Prostate gland (tissue), 2 donors: Measurements from ENCODE around the gene U2AF2. TPM values are rescaled to one million over a fixed set of nuclear protein-coding genes. Genes with fewer than 3 reads are reported as not detected.

Experiments used
- DNase-seq: peaks from one replicate; pipeline ENCODE4 v3.0.0-alpha.2; 2019; ENCODE audit warnings: low spot score
- H3K27ac ChIP-seq, 2 donors: fragments of 200-600 bp; sonication (generic); 2 replicates each; pipeline ENCODE4 v1.5.1; 2017 to 2019
- H3K27me3 ChIP-seq: fragments of 200-600 bp; sonication (generic); replicated peaks from 2 replicates; pipeline ENCODE4 v1.5.1; 2019; ENCODE audit not compliant: insufficient read depth
- H3K36me3 ChIP-seq, 2 donors: fragments of 200-600 bp; sonication (generic); 1 replicate in 1 of 2; 2 replicates in 1 of 2; pipeline versions ENCODE4 v1.5.1 to v1.8.1; 2017 to 2019
- H3K4me1 ChIP-seq: fragments of 200-600 bp; sonication (generic); replicated peaks from 2 replicates; pipeline ENCODE4 v1.5.1; 2019
- H3K4me3 ChIP-seq, 2 donors: fragments of 200-600 bp; sonication (generic); 2 replicates each; pipeline ENCODE4 v1.5.1; 2017 to 2019
- H3K9me3 ChIP-seq: fragments of 200-600 bp; sonication (generic); 2 replicates; pipeline ENCODE4 v1.5.1; 2017
- POLR2A ChIP-seq: fragments of 450-650 bp; IDR thresholded peaks from one replicate; pipeline ENCODE4 v1.6.1; 2016; ENCODE audit warnings: antibody characterized with exemption, mild to moderate bottlenecking
- POLR2AphosphoS5 ChIP-seq: sonication (generic); formaldehyde crosslinking; IDR thresholded peaks from one replicate; pipeline ENCODE4 v1.6.1; 2017; ENCODE audit warnings: antibody characterized with exemption
- WGBS: methylation state at CpG from one replicate; pipeline ENCODE4 v1.1.5; 2018; 5-methylcytosine and 5-hydroxymethylcytosine counted together
- intact Hi-C: fragments of 100-400 bp; cut with DNase I; formaldehyde crosslinking; loops from one replicate; pipeline ENCODE4 v1.14.2; 2022
- total RNA-seq, 2 donors: library from RNA; depleted of rRNA; stranded (reverse); fragments of >200 nt; gene quantifications; one replicate each; pipeline ENCODE4 v1.1.0, GENCODE V29; 2016
- TF ChIP-seq, protein P1 (sequence below), 4 experiments: fragments of 200-600 bp in 2 of 4; fragments of 450-650 bp in 2 of 4; sonication (generic) in 2 of 4; IDR thresholded peaks; 1 replicate in 3 of 4; 2 replicates in 1 of 4; pipeline ENCODE4 v1.5.1; 2016 to 2019; ENCODE audit warnings: antibody characterized with exemption in 4 of 4, mild to moderate bottlenecking in 2 of 4, moderate library complexity in 2 of 4

U2AF2 gene
- total RNA-seq, 2 donors from 2014 or later: 99.2 to 224 TPM

DNA sequence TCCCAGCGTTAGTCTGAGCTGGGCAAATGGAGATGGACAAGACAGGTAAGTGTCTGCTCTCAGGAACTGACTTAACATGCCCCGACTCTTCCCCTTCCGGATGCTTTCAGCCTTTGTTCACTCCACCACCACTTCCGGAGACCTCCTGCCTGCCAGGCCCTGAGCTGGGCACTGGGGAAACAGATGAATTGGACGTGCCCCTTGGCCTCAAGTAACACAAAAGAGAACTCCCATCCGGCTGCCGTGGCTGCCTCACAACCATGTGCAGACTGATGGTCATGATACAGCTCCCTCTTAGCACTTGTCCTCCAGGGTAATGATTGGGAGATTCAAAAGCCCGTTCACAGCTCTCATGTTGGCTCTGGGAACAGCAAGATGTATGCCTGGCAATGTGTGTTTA lies 37.4 kb upstream of the U2AF2 start:
- TF ChIP-seq POLR2AphosphoS5 (no peak), POLR2A (no peak)
- TF ChIP-seq, protein P1, sequence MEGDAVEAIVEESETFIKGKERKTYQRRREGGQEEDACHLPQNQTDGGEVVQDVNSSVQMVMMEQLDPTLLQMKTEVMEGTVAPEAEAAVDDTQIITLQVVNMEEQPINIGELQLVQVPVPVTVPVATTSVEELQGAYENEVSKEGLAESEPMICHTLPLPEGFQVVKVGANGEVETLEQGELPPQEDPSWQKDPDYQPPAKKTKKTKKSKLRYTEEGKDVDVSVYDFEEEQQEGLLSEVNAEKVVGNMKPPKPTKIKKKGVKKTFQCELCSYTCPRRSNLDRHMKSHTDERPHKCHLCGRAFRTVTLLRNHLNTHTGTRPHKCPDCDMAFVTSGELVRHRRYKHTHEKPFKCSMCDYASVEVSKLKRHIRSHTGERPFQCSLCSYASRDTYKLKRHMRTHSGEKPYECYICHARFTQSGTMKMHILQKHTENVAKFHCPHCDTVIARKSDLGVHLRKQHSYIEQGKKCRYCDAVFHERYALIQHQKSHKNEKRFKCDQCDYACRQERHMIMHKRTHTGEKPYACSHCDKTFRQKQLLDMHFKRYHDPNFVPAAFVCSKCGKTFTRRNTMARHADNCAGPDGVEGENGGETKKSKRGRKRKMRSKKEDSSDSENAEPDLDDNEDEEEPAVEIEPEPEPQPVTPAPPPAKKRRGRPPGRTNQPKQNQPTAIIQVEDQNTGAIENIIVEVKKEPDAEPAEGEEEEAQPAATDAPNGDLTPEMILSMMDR (IDR thresholded peaks at IDR 0.05): no peak
- no peaks in the 10 kb centered on the region for H3K9me3 ChIP-seq
- H3K27me3 ChIP-seq: no peaks in the 10 kb centered on the region
- H3K36me3 ChIP-seq: peaks cover 6 to 19% of the 10 kb centered on the region in 2 donors
- intact Hi-C loops: no loop called here
- no peak for DNase-seq
- H3K4me3 ChIP-seq: no peak overlapping the region
- no peaks in the 10 kb centered on the region for H3K4me1 ChIP-seq
- WGBS: 61% methylated on average over 8 of the region's 8 CpGs
- H3K27ac ChIP-seq: no peak overlapping the region

DNA sequence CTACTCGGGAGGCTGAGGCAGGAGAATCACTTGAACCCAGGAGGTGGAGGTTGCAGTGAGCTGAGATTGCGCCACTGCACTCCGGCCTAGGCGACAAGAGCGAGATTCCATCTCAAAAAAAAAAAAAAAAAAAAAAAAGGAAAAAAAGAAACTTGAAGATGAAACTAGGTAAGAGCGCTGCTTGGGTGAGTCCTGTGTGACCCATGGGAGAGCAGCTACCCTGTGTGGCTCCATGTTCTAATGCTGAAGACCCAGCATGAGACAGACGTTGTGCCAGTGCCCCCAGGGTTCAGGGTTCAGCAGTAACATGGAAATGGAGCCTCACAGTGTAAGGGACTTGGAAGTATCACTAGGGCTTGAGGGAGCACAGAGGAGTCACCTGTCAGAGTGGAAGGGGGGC lies 36.4 kb upstream of the U2AF2 start:
- TF ChIP-seq POLR2AphosphoS5 (no peak), POLR2A (no peak)
- TF ChIP-seq, protein P1 (IDR thresholded peaks at IDR 0.05): no peak
- H3K27me3 ChIP-seq: no peaks in the 10 kb centered on the region
- WGBS: 85% methylated on average over 7 of the region's 7 CpGs
- intact Hi-C loops: no loop called here
- peaks cover 6 to 19% of the 10 kb centered on the region in 2 donors for H3K36me3 ChIP-seq
- H3K27ac ChIP-seq: no peak overlapping the region
- no peak overlapping the region for H3K4me3 ChIP-seq
- no peaks in the 10 kb centered on the region for H3K9me3 ChIP-seq
- no peaks in the 10 kb centered on the region for H3K4me1 ChIP-seq
- DNase-seq: no peak

DNA sequence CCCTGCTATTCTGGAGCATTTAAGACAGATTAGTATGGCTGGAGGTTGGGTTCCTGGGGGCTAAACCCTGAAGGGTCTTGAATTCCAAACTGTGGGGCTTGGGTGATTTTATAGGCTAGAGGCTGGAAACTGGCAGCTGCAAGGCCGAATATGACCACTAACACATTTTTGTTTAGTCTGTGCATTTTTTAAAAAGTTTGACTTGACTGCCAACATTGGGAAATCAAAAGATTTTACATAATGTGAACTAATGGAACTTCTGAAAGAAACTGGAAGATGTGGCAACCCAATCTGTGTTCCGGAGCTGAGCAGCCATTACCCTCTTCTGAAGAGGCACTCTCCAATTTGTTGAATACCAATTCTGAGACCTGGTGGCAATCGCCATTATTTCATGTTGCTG lies 35.5 kb upstream of the U2AF2 start:
- no peak overlapping the region for H3K27ac ChIP-seq
- 72% methylated on average over 3 of the region's 3 CpGs for WGBS
- TF ChIP-seq POLR2A: no peak
- no peak for TF ChIP-seq POLR2AphosphoS5
- TF ChIP-seq, protein P1 (IDR thresholded peaks at IDR 0.05): no peak
- DNase-seq: no peak
- H3K36me3 ChIP-seq: peaks cover 6 to 19% of the 10 kb centered on the region in 2 donors
- no peaks in the 10 kb centered on the region for H3K27me3 ChIP-seq
- H3K4me3 ChIP-seq: no peak overlapping the region
- intact Hi-C loops: no loop called here
- no peaks in the 10 kb centered on the region for H3K4me1 ChIP-seq
- H3K9me3 ChIP-seq: no peaks in the 10 kb centered on the region

DNA sequence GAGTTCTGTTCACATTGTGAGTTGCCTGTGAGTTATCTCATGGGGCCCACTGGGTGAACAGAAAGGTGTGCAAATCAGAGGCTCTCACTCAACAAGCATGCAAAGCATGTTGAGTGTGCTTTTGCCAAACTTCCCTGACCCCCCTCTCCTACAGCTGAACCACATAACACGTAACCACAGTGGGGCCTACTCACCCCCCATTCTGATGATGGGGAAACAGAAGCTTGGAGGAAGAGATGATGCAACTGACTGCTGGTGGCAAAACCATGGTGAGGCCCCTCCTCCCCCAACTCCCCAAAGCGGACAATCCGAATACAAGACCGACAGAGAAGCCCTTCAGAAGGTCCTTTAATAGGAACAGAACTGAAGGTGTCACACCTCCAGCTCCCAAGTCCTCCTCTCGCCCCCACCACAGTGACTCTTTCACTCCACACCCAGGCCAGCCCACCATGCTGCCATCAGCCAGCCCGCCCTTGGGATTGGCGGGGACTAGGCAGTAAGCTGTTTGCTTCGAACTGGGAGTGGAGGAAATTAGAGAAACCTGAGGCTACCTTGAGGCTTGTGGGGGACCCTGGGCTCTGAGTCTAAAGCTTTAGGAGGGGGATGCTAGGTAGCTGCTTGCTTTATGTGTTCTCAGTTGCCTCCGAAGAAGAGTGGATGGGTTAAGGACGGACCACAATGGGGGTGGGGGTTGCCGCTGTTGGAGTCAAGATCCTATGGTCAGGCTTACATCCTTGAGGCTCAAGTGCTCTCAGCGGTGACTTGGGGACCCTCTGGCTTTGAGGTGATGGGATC lies 34.2 kb upstream of the U2AF2 start:
- H3K36me3 ChIP-seq: peaks cover 6 to 12% of the 10 kb centered on the region in 2 donors
- TF ChIP-seq POLR2A: no peak
- TF ChIP-seq, protein P1 (IDR thresholded peaks at IDR 0.05): no peak
- no peak for TF ChIP-seq POLR2AphosphoS5
- no peak overlapping the region for H3K4me3 ChIP-seq
- intact Hi-C loops: no loop called here
- H3K27me3 ChIP-seq: no peaks in the 10 kb centered on the region
- no peaks in the 10 kb centered on the region for H3K9me3 ChIP-seq
- no peak for DNase-seq
- 88% methylated on average over 12 of the region's 12 CpGs for WGBS
- no peak overlapping the region for H3K27ac ChIP-seq
- no peaks in the 10 kb centered on the region for H3K4me1 ChIP-seq

DNA sequence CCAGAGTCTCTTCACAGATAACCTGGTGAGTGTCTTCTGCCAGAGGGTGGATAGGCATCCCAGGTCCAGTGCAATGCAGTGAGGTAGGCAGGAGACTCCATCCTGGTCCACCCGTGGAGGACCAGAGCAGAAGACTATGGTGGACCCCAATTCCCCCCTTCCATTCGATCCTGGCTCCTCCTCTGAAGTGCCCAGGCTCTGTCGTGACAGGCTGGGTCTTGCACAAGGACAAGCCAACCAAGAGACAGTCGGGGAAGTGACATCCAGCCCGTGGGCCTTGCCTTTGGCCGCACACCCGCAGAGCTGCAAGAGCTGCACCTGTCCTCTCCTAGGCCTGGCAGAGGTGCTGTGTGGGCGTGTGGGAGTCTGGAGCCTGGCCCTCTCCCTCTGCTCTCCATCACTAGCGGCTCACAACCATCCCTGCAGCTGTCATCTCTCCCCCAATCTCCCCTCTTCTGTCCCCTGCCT lies 33.6 kb upstream of the U2AF2 start:
- H3K4me3 ChIP-seq: no peak overlapping the region
- WGBS: 69% methylated on average over 9 of the region's 9 CpGs
- no peak overlapping the region for H3K27ac ChIP-seq
- DNase-seq: no peak
- peaks cover 2 to 6% of the 10 kb centered on the region in 2 donors for H3K36me3 ChIP-seq
- no peaks in the 10 kb centered on the region for H3K27me3 ChIP-seq
- no peaks in the 10 kb centered on the region for H3K4me1 ChIP-seq
- TF ChIP-seq POLR2A (no peak), POLR2AphosphoS5 (no peak)
- TF ChIP-seq, protein P1 (IDR thresholded peaks at IDR 0.05): no peak
- H3K9me3 ChIP-seq: no peaks in the 10 kb centered on the region
- intact Hi-C loops: no loop called here
